Mammary epithelial cell (primary cell): ENCODE results near the gene ANKS1B.
"Not testable (repeated sequence)": the region's sequence is repeated elsewhere in the genome, so short reads cannot be mapped to it uniquely, and the experiment has no call there.

ENCODE experiments used
- EZH2 ChIP-seq: IDR thresholded peaks from 2 replicates; pipeline ENCODE4 v1.6.1; 2012; ENCODE audit warnings: low read length, inconsistent platforms, borderline replicate concordance
- TF ChIP-seq, protein P1 (sequence below), 2 donors: IDR thresholded peaks in 1 of 2; conservative IDR thresholded peaks in 1 of 2; 2 replicates each; pipeline ENCODE4 v1.5.1; 2011 to 2012; ENCODE audit warnings: inconsistent platforms in 2 of 2, low read length in 2 of 2, mild to moderate bottlenecking in 2 of 2, control low read depth in 1 of 2, low read depth in 1 of 2; ENCODE audit not compliant: insufficient read depth in 1 of 2; ENCODE audit errors: extremely low read depth in 1 of 2

DNA sequence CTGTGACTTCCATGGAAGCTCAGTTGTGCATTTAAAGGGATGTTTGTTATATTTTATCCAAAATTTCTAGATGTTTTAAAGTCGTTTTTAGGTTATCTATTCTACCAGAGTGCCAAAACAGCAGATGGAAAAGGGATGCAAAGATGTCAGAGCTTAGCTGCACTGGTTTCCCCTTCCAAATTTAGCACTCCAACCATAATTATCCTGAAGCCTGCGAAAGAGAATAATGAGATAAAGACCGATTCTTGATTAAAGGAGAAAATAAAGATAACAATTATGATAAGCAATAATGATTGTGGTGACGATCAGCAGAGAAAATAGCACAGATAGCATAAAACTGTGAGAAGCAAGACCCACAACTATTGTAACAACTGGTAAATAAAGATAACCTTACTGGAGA lies 186.8 kb downstream of the ANKS1B start:
- TF ChIP-seq, protein P1, sequence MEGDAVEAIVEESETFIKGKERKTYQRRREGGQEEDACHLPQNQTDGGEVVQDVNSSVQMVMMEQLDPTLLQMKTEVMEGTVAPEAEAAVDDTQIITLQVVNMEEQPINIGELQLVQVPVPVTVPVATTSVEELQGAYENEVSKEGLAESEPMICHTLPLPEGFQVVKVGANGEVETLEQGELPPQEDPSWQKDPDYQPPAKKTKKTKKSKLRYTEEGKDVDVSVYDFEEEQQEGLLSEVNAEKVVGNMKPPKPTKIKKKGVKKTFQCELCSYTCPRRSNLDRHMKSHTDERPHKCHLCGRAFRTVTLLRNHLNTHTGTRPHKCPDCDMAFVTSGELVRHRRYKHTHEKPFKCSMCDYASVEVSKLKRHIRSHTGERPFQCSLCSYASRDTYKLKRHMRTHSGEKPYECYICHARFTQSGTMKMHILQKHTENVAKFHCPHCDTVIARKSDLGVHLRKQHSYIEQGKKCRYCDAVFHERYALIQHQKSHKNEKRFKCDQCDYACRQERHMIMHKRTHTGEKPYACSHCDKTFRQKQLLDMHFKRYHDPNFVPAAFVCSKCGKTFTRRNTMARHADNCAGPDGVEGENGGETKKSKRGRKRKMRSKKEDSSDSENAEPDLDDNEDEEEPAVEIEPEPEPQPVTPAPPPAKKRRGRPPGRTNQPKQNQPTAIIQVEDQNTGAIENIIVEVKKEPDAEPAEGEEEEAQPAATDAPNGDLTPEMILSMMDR (conservative IDR thresholded peaks at IDR 0.05 in 1 of 2, IDR thresholded peaks at IDR 0.05 in 1 of 2; ENCODE audit: extremely low read depth in 1 of 2, insufficient read depth in 1 of 2, low read depth in 1 of 2, low read length in 2 of 2): not testable (repeated sequence)
- not testable (repeated sequence) for TF ChIP-seq EZH2
